Dermis microvascular lymphatic vessel endothelial cell (primary cell): ENCODE results near the gene FOSL1. TPM values are rescaled to one million over a fixed set of nuclear protein-coding genes. Genes with fewer than 3 reads are reported as not detected.

Experiments used
- DNase-seq, 2 donors: peaks; one replicate each; pipeline versions ENCODE4 v3.0.0 to v3.0.0-alpha.2; 2010; ENCODE audit warnings: low read depth in 2 of 2
- total RNA-seq: library from RNA; depleted of rRNA; stranded (reverse); fragments of >200 nt; gene quantifications from 2 replicates; pipeline ENCODE4 v1.2.1, GENCODE V29; 2014

The FOSL1 gene
- total RNA-seq, 1 donor from 2014 or later, result 2.1 TPM

DNA sequence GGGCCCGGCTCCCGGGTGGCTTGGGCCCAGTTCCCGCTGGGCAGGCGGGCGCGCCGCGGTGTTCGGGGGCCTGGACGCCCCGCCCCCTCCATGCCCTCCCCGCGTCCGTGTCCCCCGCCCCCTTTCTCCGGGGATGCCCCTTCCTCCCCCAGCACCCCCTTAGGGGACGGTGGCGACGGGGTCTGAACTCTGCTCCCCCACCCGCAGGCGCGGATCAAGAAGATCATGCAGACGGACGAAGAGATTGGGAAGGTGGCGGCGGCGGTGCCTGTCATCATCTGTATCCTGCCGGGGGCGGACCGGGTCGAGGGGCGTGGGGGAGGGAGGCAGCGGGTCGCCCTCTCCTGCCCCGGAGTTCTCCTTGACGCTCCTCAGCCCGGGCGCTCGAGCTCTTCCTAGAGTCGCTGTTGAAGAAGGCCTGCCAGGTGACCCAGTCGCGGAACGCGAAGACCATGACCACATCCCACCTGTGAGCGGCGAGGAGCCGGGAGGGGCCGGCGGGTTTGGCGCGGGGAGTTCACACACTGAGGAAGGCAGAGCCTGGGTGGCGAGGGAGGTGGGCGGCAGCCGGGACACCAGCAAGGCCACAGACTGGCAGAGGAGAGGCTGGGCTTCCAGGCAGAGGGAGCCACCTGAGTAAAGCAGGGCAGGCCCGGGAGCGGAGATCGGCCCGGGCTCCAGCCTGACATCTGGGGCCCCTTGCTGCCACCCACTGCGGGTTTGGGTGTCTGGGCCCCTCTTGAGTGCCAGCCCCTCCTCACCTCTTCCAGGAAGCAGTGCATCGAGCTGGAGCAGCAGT lies 19.6 kb upstream of the FOSL1 start:
- DNase-seq, result no peak

DNA sequence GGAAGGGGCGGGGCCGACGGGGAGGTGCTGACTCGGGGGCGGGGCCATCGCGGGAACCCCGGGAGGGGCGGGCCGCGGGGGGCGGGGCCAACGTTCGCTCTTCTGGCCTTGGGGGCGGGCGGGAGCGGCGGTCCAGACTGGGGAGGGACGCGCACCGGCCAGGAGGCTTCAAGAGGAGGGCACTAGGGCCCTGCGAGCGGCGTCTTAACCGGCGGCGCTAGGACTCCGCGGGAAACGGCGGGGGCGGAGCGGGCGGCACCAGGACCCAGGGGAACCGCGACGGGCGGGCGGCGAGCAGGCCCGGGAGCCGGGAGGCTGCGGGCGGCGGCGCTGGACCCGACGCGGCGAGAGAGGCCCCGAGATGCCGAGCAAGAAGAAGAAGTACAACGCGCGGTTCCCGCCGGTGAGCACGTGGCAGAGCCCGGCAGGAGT lies 19.0 kb upstream of the FOSL1 start, which contains the start of gene DRAP1:
Gene DRAP1, plus strand, starts transcription at position 286 of the 432 bp plus-strand sequence. Its CDS starts 76 bp downstream, at position 362.
- DNase-seq, result peak; percentile 92 to 99

DNA sequence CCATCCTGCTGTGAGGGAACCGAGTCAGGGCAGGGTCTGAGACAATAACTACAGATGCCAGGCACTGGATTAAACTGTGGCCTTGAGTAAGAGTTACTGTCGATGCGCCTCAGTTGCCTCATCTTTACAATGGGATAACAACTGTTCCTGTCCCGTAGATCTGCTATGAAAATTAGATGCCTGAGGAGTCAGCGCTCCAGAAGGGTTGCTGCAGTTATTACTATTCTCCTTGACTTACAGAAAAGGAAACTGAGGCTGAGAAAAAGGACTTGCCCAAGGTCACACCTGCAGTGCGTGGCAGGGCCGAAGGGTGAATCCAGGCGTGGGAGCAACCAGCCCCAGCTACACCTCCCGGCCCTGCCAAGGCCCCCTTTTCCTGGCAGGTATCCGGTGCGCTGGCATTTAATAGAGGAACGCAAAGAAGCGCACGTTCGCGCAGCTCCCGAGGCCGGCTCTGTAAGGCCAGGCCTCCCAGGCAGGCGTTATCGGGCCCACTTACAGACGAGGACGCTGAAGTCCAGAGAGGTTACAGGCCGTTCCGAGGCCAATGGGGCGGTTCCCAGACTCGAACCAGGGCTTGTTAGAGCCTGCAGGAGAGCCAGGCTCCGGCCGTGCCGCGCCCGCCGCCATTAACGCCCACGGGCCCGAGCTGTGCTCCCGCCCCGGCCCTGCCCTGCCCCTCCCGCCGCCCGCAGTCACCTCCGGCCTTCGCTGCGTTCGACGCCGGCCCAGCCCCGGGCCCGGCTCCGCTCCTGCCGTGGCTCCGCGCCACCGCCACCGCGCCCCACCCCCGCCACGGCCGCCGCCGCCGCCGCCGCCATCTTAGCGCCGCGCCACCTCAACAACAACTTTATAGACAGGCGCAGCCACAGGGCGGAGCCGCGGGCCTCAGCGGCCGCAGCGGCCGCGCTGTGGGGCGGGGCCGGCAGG lies 18.3 kb upstream of the FOSL1 start, which contains the start of gene C11orf68:
Gene C11orf68, minus strand, starts transcription at position 852 of the 930 bp plus-strand sequence. Its CDS starts 31 bp downstream, at position 821.
- peak in 1 of 2 donors; percentile 53 for DNase-seq

DNA sequence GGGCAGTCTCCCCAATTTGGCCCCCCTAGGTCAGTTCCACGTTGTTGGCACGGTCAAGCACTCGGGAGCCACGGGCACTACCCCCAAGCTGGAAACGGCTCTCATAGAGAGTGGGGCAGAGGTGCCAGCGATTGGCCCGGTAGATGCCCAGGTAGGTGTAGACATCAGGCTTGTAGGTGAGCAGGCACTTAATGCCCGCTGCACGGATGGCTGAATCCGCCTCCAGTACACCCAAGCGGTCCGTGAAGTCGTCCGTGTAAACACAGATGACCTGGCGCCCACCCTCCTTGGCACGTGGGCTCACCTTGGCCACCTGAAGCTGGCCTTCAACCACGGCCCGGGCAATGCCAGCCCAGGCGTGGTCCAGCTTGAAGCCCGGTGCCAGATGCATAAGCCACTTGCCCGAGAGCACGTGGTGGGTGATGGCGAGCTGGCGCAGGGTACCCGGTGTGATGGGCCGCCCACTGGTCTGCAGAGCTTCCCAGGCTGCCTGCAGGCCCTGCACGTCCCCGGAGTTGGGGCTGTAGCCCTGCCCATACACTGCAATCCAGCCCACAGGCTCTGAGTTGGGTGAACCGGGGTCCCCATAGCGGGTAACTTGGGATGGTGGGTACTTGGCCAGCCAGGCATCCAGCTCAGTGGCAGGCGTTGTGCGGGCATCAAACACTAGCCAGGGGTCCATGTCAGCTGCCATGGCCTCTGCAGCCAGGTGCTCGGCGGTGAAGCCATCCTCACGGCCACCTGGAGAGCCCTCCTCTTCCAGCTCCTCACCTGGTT lies 17.4 kb upstream of the FOSL1 start:
- DNase-seq, result no peak

DNA sequence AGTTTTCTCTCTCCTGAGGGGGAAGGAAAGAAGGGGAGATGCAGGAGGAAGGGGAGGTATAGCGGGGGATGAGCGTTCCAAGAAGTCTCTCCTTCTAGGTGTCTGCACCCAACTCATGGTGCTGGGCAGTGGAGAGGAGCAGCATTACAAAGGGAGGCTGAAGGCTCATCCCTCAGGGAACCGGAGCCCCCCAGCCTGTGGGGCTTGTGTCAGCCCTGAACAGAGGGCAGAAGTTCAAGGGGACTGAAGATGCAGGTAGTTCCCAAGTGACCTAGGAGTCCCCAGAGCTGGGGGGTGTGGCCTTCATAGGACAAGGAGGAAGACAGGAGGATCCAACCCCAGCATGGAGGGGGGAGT lies 16.9 kb upstream of the FOSL1 start:
- no peak for DNase-seq

DNA sequence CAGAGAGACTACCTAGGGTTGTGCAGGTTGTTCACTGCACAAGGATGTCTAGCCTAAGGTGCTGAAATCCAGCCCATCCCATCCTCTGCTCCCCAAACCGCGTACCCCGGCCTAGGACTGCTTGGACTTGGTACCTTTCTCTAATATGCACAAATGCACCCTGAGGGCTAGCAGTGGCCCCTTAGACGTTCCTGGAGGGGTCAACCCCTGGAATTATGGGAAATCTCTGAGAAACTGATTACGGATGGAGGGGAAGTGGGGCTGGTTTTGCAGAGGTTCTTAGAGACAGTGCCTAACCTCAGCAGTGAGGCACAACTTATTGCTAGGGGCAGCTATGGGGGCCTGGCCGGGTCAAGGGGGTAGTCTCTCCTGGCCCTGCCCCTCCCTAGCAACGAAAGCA lies 16.2 kb upstream of the FOSL1 start:
- DNase-seq, result no peak

DNA sequence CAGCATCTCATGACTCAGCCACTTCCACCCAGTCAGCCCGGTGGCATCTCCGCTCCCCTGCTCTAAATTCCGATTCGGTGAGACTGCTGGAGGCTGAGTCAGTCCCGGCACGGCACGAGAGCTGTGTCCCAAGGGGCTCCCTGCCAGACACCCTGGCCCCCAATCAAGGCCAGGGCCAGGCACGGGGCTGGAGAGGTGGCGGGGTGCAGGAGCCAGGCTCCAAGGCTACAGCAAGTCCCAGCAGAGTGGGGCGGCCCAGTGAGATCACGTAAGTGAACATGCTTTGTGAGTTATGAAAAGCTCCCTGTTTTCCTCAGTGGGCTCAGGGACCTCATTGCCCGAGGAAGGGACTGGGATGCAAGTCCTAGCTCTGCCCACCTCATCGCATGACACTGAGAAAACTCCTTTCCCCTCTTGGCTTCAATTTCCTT lies 15.6 kb upstream of the FOSL1 start:
- peak; percentile 68 to 96 for DNase-seq

DNA sequence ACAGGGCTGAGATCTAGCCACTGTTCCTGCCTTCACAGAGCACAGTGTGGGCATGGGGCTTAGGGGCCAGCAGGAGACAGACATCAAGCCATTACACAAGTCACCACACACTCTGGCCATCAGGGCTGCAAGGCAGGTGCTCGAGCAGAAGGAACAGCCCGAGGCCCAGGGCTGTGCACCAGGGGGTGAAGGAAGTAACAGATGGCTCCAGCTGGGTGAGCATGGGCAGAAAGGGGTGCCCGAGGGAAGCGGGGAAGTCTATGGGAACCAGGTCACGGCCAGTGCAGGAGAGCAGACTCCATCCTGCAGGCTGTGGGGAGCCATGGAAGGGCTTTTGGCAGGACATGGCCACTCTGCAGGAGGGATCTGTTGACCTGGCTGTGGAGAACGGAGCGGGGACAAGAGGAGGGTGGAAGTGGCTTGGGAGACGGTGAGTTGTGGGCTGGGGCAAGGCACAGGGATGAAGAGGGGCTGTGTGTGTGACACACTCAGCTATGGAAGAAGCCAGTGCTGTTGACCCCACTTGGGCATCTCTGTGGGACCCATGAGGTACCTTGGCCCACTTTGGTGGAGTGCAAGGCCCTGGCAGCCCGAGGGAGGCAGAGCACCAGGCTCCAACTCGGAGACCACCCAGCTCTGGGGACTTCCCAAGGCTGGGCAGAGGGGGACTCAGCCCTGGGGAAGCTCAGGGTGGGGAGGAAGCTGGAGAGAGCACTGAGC lies 15.1 kb upstream of the FOSL1 start:
- DNase-seq, result no peak

DNA sequence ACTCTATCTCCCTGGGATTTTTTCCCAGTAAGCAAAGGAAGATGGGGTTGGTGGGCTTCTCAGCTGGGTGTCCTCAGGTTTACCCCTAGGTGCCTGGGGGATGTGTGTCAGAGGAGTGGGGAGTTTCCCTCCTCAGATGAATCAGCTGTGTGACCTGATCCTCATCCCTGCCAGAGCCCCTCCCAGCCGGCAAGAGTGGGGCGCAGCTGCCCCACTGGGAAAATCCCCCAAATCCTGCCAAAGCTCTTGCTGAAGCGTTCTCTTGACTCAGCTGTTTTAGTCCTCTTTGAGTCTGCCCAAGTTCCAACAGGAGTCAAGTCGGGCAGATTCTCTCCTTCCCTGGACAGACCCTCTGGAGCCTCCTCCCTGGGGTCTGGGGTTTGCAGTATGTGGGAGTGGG lies 12.7 kb upstream of the FOSL1 start:
- DNase-seq, result peak in 1 of 2 donors; percentile 64

DNA sequence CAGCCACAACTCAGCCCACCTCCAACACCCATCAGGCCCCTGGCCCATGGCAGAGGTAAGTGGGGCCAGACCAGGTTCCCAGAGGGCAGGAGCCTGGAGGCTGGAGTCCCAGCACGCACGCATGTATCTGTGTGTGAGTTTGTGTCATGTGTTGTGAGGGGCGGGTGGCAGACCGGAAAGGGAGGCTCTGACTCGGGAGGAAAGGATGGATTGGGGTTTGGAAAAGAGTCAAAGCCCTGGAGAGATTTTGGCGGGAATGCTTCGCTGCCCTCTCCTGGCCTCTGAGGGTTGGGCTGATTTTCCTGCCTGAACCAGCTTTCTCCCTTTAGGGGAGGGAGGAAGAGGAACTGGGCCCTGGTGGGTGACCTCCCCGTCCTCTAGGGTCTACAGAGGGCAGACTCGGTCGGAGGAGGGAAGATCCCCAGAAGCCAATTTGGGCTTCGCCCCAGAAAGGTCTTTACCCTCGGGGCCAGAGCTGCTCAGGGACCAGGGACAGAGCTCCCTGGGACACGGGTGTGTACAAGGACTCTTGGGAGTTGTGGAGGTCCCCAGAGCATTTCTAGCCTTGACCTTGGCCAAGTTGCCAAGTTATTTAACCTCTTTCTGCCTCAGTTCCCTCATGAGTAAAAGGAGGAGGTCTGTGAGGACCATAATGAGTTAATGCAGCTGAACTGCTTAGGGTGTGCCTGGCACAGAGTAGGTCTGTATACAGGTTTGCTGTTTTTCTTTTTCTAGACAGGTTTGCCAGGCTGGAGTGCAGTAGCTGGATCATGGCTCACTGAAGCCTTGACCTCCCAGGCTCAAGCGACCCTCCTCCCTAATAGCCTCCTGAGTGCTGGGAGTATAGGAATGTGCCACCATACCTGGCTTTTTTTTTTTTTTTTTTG lies 11.7 kb upstream of the FOSL1 start:
- DNase-seq, result peak in 1 of 2 donors; percentile 63

DNA sequence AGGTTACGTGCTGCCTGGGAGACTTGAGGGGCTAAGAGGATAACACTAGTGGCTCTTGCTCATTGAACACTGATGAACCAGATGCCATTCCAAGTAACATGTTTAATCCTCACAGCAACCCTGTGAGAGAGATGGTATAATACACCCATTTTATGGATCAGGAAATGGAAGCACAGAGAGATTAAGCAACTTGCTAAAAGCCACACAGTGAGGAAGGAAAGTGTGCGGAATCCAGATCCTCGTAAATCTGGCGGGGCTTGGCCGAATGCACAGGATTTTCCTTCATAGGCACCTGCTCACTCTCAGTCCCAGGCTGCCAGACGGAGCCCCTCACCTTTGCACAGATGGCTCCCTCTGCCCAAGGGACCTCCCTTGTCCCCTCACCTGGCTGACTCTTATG lies 7.7 kb upstream of the FOSL1 start:
- DNase-seq, result no peak

DNA sequence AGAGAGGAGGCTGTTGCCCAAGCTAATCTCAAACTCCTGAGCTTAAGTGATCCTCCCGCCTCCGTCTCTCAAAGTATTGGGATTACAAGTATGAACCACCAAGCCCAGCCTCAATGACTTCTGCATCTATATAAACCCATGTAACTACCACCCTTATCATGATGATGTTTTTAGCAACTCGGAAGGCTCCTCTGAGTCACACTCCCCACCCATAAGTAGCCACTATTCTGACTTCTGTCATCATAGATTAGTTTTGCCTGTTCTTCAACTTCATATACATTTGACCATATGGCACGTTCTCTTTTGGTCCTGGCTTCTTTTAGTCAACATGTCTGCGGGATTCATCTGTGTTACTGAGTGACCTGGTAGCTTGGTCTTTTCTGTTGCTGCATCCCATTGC lies 6.4 kb upstream of the FOSL1 start:
- no peak for DNase-seq

DNA sequence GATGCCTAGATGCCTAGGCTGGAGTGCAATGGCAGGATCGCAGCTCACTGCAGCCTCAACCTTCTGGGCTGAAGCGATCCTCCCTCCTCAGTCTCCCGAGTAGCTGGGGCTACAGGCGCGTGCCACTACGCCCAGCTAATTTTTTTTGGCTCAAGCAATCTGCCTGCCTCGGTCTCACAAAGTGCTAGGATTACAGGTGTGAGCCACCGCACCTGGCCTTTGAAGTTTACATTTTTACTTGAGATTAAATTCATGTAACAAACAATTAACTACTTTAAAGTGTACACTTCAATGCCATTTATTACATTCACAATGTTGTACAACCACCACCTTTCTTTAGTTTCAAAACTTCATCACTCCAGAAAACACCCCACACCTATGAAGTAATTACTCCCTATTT lies 3.5 kb upstream of the FOSL1 start:
- no peak for DNase-seq

DNA sequence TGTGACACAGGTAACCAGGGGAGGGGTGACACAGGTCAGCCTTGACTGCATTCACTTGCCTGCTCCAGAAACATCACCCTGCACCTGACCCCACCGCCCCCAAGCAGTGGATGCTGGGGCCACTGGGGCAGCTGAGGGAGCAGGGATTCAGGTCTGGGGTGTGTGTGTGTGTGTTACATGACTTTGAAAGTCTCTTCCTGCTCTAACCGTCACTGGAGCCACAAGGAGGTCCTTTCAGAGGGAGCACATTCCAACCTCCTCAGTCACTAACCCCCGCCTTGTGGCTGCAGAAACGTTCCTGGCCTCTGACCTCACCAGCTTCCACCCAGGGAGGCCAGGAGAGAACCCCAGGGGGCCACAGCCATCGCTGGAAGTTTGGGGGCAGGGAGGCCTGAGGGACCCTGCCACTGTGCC lies 2.9 kb upstream of the FOSL1 start:
- no peak for DNase-seq

DNA sequence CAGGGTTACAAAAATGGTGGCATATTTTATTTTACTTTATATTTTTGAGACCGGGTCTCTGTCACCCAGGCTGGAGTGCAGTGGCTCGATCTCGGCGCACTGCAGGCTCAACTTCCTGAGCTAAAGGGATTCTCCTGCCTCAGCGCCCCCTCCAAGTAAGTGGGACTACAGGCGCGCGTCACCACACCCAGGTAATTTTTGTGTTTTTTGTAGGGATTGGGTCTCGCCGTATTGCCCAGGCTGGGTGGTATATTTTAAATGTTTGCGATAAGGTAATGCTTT lies 652 bp upstream of the FOSL1 start:
- no peak for DNase-seq

DNA sequence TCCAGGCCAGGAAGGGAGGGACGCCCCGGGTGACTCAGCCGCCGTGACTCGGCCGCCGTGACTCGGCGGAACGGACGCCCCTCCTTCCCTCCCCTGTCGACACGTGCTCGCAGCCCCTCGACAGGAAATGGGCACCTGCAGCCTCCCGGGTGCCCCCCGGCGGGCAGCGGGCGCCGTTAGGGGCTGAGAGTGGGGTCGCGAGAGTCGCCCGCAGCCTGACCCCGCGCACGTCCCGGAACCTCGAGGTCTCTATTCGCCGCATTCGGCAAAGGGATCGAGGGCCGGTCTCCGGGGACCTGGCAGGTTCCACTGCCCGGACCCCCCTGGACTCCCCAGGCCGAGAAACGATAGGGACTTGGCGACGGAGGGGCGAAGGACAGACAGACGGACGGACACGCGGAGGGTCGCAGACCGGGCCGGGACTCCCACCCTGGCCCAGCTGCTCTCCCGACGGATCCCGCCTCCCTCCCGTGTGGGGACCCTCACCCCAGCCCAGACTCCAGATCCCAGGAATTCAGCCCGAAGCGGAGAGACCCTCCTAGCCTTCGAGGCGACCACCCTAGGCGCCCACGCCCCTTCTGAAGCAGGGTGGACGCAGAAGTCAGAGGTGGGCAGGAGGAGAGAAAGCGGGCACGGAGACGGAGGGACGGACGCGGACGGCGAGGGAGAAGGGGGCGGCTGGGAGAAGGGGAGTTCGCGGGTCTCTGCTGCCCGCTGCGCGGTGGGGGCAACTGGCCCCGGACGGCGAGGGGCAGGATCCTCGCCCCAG lies 648 bp downstream of the FOSL1 start:
- peak in 1 of 2 donors; percentile 82 for DNase-seq

DNA sequence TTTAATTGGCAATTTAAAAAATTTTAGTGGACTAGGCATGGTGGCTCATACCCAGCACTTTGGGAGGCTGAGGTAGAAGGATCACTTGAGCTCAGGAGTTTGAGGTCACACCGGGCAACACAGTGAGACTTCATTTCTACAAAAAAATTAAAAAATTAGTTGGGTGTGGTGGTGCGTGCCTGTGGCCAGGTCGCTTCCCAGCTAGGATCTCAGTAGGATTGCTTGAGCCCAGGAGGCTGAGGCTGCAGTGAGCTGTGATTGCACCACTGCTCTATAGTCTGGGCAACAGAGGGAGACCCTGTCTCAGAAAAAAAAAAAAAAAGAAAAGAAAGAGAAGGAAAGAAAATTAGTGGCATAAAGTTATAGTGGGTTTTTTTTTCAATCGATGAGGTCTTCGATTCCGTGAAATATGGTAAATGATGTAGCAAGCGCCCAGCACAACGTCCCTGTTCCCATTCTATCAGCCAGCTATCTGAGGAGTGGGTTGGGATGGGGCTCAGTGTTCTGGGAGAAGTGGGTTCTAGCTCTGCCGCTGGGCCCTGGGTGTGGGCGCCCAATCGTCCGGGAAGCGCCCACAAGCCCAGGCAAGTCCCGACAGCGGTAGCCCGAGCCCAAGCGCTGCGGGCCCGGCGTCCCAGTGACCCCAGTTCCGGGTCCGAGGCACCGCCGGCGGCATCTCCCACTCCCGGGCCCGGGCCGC lies 1.4 kb downstream of the FOSL1 start:
- DNase-seq, result no peak

DNA sequence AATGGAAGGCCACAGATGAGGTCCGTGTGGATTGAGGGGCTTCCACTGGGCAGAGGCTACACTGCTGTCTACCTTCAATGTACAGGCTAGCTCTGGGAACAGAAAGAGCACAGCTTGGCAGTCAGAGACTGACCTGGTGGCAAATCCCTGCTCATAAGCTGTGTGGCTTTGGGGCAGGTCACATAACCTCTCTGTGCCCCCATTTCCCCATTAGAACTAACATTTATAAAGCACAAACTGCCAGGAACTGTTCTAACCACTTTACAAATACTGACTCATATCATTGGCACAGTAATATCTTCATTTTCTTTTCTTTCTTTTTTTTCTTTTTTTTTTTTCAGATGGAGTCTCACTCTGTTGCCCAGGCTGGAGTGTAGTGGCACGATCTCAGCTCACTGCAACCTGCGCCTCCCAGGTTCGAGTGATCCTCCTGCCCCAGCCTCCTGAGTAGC lies 3.1 kb downstream of the FOSL1 start:
- DNase-seq, result no peak
